NB4 (cell line): Measurements from ENCODE around the gene SPP2.

ENCODE experiments used
- CTCF ChIP-seq: IDR thresholded peaks from one replicate; pipeline ENCODE4 v1.5.1; 2012; ENCODE audit warnings: low read depth, low read length
- MYC ChIP-seq: IDR thresholded peaks from 2 replicates; pipeline ENCODE4 v1.6.1; 2011; ENCODE audit warnings: low read depth, low read length
- POLR2A ChIP-seq: IDR thresholded peaks from 2 replicates; pipeline ENCODE4 v1.6.1; 2011; ENCODE audit warnings: mild to moderate bottlenecking; ENCODE audit not compliant: insufficient read length; ENCODE audit errors: extremely low read depth
- TF ChIP-seq, protein P1 (sequence below): IDR thresholded peaks from 2 replicates; pipeline ENCODE4 v1.6.1; 2011; ENCODE audit warnings: low read depth, low read length

DNA sequence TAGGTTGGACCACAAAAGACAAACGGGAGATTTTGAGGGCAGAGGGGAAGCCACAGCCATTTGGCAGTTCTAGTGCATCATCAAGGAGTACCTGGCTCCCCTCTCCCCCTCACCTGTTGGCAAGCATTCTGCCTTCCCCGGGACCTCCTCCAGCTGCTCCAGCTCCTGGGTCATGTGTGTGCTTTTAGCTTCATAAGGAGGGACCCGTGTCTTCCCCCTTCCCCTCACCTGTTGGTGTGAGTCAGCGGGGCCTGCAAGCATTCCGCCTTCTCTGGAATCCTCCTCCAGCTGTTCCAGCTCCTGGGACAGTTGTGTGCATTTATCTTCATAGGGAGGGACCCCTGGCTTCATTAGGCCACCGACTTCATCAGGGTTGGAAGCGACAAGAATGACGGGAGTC is 58.8 kb downstream of the SPP2 start:
- TF ChIP-seq CTCF (no peak), POLR2A (no peak), MYC (no peak)
- TF ChIP-seq, protein P1, sequence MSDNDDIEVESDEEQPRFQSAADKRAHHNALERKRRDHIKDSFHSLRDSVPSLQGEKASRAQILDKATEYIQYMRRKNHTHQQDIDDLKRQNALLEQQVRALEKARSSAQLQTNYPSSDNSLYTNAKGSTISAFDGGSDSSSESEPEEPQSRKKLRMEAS = no peak
